Measurements from ENCODE around the gene UBE2E2. TPM values are rescaled to one million over a fixed set of nuclear protein-coding genes. Genes with fewer than 3 reads are reported as not detected.

UBE2E2 gene
- total RNA-seq, 4 donors from 2014 or later, result 3.1 to 58.5 (median 25.0) TPM

DNA sequence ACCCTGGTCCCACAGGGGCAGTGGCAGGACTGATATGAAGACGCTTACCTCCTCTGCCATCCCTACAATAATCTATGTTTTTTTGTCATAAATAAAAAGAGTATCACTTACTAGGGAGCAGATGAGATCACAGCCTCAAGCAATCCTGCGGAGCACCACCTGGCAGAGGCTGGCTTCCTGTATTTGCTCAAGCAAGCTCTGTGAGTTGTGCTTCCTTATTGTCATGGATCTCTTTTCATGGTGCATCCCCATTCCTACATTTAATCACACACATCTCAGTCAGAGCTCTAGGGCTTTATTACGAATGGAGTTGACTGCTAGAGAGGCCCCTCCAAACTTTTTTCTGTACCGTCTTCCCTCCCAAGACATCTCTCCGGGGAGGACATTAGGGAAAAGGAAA, 186.0 kb downstream of the UBE2E2 start:
- no peak for TF ChIP-seq POLR2A (IDR thresholded peaks at IDR 0.05)
- TF ChIP-seq, protein P1, sequence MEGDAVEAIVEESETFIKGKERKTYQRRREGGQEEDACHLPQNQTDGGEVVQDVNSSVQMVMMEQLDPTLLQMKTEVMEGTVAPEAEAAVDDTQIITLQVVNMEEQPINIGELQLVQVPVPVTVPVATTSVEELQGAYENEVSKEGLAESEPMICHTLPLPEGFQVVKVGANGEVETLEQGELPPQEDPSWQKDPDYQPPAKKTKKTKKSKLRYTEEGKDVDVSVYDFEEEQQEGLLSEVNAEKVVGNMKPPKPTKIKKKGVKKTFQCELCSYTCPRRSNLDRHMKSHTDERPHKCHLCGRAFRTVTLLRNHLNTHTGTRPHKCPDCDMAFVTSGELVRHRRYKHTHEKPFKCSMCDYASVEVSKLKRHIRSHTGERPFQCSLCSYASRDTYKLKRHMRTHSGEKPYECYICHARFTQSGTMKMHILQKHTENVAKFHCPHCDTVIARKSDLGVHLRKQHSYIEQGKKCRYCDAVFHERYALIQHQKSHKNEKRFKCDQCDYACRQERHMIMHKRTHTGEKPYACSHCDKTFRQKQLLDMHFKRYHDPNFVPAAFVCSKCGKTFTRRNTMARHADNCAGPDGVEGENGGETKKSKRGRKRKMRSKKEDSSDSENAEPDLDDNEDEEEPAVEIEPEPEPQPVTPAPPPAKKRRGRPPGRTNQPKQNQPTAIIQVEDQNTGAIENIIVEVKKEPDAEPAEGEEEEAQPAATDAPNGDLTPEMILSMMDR (IDR thresholded peaks at IDR 0.05), result no peak
- Histone ChIP-seq H3K4me1 (no peaks in the 10 kb centered on the region), H3K4me3 (no peak overlapping the region), H3K27ac (no peak overlapping the region), H3K36me3 (no peaks in the 10 kb centered on the region), H3K9me3 (no peaks in the 10 kb centered on the region), H3K27me3 (no peaks in the 10 kb centered on the region)
- DNase-seq, result no peak
- intact Hi-C loops (cut with DNase I; ENCODE audit: low total_unique reads), result no loop called here

DNA sequence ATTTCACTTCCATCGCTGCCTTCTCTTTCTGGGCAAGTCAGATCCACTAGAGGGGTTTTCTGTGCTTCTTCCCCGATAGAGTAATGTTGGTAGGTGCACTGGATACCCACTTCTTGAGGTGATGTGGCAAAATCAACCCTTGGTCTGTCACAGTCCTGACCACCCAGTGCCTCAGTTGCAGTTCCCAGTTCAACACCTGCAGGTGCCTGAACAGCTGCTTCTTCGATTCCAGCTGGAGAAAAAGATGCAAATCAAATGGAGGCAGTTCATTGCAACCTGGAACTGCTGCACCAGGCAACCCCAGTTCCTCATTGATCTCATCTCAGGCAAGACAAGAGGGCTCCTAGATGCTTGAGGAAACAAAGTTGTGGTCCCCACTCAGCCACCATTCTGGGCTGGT, 186.6 kb downstream of the UBE2E2 start:
- DNase-seq, result no peak
- TF ChIP-seq, protein P1 (IDR thresholded peaks at IDR 0.05), result no peak
- no peak for TF ChIP-seq POLR2A (IDR thresholded peaks at IDR 0.05)
- no peaks in the 10 kb centered on the region for H3K4me1 ChIP-seq
- intact Hi-C loops (cut with DNase I; ENCODE audit: low total_unique reads), result no loop called here
- H3K9me3 ChIP-seq, result no peaks in the 10 kb centered on the region
- no peaks in the 10 kb centered on the region for H3K36me3 ChIP-seq
- H3K4me3 ChIP-seq, result no peak overlapping the region
- no peak overlapping the region for H3K27ac ChIP-seq
- H3K27me3 ChIP-seq, result no peaks in the 10 kb centered on the region

DNA sequence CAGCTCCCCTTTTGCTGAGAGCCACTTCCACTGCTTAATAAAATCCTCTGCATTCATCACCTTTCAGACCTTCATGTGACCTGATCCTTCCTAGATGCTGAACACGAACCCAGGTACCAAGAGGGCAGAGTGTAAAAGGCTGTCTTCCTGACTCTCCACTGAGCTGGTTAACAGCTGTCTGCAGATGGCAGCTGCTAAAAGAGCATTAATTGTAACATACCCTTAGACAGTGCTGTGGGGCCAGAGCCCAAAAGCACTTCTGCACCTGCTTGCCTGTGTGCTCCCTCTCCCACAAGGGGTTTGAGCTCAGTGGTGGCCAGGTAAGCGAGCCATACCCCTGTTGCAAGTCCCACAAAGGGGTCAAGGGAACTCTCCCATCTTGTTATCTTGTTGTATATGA, 187.3 kb downstream of the UBE2E2 start:
- no peaks in the 10 kb centered on the region for H3K4me1 ChIP-seq
- no peak overlapping the region for H3K4me3 ChIP-seq
- no peak for DNase-seq
- H3K36me3 ChIP-seq, result no peaks in the 10 kb centered on the region
- no peaks in the 10 kb centered on the region for H3K27me3 ChIP-seq
- TF ChIP-seq, protein P1 (IDR thresholded peaks at IDR 0.05), result no peak
- TF ChIP-seq POLR2A (IDR thresholded peaks at IDR 0.05), result no peak
- H3K9me3 ChIP-seq, result no peaks in the 10 kb centered on the region
- H3K27ac ChIP-seq, result no peak overlapping the region
- intact Hi-C loops (cut with DNase I; ENCODE audit: low total_unique reads), result no loop called here

DNA sequence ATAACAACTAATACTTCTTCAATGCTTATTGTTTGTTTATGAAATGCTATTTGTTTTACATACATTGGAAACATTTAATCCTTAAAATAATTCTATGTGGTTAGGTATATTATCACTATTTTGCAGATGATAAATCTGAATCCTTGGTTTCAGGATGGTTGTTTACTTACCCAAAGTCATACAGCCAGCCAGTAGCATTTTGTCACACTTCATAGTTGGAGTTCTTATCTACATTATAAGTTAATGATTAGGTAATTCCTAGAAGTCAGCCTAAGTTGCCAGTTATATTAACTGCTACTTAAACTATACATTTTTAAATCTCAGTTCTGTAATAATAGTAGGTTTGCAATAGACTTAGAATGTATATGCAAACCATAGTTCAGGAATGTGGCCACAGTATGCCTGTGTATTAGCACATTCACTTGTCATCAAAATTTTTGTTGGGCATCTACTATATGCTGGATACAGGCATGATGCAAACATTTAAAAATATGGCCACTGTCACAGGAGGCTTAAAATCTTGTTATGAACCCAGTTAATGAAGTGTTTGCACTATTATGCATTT, 187.9 kb downstream of the UBE2E2 start:
- no peaks in the 10 kb centered on the region for H3K4me1 ChIP-seq
- no peak overlapping the region for H3K27ac ChIP-seq
- H3K4me3 ChIP-seq, result no peak overlapping the region
- TF ChIP-seq POLR2A (IDR thresholded peaks at IDR 0.05), result no peak
- TF ChIP-seq, protein P1 (IDR thresholded peaks at IDR 0.05), result no peak
- no peaks in the 10 kb centered on the region for H3K27me3 ChIP-seq
- intact Hi-C loops (cut with DNase I; ENCODE audit: low total_unique reads), result no loop called here
- no peak for DNase-seq
- H3K9me3 ChIP-seq, result no peaks in the 10 kb centered on the region
- H3K36me3 ChIP-seq, result no peaks in the 10 kb centered on the region

DNA sequence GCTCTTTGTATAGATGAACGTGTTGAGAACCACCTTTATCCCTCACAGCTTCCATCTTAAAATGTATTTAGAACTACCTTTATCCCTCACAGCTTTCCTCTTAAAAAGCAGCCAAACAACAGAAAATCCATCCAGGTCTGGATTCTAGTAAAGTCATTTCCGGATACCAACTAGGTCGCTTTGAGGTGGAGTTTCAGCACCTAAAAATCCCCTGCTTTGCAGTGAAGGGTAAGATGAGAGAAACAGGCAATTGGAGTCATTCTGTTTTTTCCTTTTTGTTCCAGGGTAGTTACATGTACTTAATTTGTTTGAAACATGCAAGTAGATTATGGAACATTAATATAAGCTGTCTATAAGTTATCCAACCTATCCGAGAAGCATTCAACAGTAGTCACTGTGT, 192.0 kb downstream of the UBE2E2 start:
- Histone ChIP-seq H3K4me3 (no peak overlapping the region), H3K36me3 (no peaks in the 10 kb centered on the region), H3K9me3 (no peaks in the 10 kb centered on the region), H3K27me3 (no peaks in the 10 kb centered on the region), H3K27ac (no peak overlapping the region), H3K4me1 (no peaks in the 10 kb centered on the region)
- TF ChIP-seq, protein P1 (IDR thresholded peaks at IDR 0.05), result no peak
- no peak for TF ChIP-seq POLR2A (IDR thresholded peaks at IDR 0.05)
- DNase-seq, result no peak
- intact Hi-C loops (cut with DNase I; ENCODE audit: low total_unique reads), result no loop called here
